ENCODE data around the gene DDX47.
"Not testable (repeated sequence)": the region's sequence is repeated elsewhere in the genome, so short reads cannot be mapped to it uniquely, and the experiment has no call there.

The DDX47 gene

GRCh38 chr12:12797794-12798152 lies 15.4 kb upstream of the DDX47 start:
- Histone ChIP-seq H3K4me3 (ENCODE audit: low read length in 2 of 2) (no peak overlapping the region), H3K27ac (ENCODE audit: low read length) (no peak overlapping the region), H3K9me3 (ENCODE audit: control insufficient read depth in 2 of 2, low read length in 2 of 2) (no peaks in the 10 kb centered on the region), H3K27me3 (ENCODE audit: control insufficient read depth in 1 of 2, insufficient read depth in 2 of 2, low read length in 2 of 2) (no peaks in the 10 kb centered on the region), H3K4me1 (ENCODE audit: control insufficient read depth, insufficient read depth, low read length) (peaks cover 1% of the 10 kb centered on the region), H3K9ac (ENCODE audit: low read length in 2 of 2) (no peak overlapping the region), H3K36me3 (ENCODE audit: control insufficient read depth in 2 of 2, insufficient read depth in 2 of 2, low read length in 2 of 2) (no peaks in the 10 kb centered on the region)

- no peaks in the 10 kb centered on the region for H3K27me3 ChIP-seq (ENCODE audit: control insufficient read depth in 1 of 2, insufficient read depth in 2 of 2, low read length in 2 of 2)
- H3K9me3 ChIP-seq (ENCODE audit: control insufficient read depth in 2 of 2, low read length in 2 of 2), result no peaks in the 10 kb centered on the region
- no peaks in the 10 kb centered on the region for H3K36me3 ChIP-seq (ENCODE audit: control insufficient read depth in 2 of 2, insufficient read depth in 2 of 2, low read length in 2 of 2)
- H3K4me3 ChIP-seq (ENCODE audit: low read length in 2 of 2), result no peak overlapping the region
- H3K9ac ChIP-seq (ENCODE audit: low read length in 2 of 2), result no peak overlapping the region
- no peak overlapping the region for H3K27ac ChIP-seq (ENCODE audit: low read length)
- H3K4me1 ChIP-seq (ENCODE audit: control insufficient read depth, insufficient read depth, low read length), result peaks cover 5% of the 10 kb centered on the region
Observed at GRCh38 chr12:12798480-12798879, 14.7 kb upstream of the DDX47 start.

GRCh38 chr12:12799163-12799920 lies 13.8 kb upstream of the DDX47 start:
- Histone ChIP-seq H3K4me1 (ENCODE audit: control insufficient read depth, insufficient read depth, low read length) (peaks cover 5% of the 10 kb centered on the region), H3K27ac (ENCODE audit: low read length) (no peak overlapping the region), H3K4me3 (ENCODE audit: low read length in 2 of 2) (no peak overlapping the region)

GRCh38 chr12:12800406-12801180 lies 12.6 kb upstream of the DDX47 start:
- no peak overlapping the region for H3K4me3 ChIP-seq (ENCODE audit: low read length in 2 of 2)
- H3K9ac ChIP-seq (ENCODE audit: low read length in 2 of 2), result no peak overlapping the region
- no peak overlapping the region for H3K27ac ChIP-seq (ENCODE audit: low read length)
- H3K27me3 ChIP-seq (ENCODE audit: control insufficient read depth in 1 of 2, insufficient read depth in 2 of 2, low read length in 2 of 2), result no peaks in the 10 kb centered on the region
- H3K9me3 ChIP-seq (ENCODE audit: control insufficient read depth in 2 of 2, low read length in 2 of 2), result no peaks in the 10 kb centered on the region
- peaks cover 5% of the 10 kb centered on the region for H3K4me1 ChIP-seq (ENCODE audit: control insufficient read depth, insufficient read depth, low read length)
- H3K36me3 ChIP-seq (ENCODE audit: control insufficient read depth in 2 of 2, insufficient read depth in 2 of 2, low read length in 2 of 2), result no peaks in the 10 kb centered on the region

More at GRCh38 chr12:12799163-12799920, 13.8 kb upstream of the DDX47 start:
- no peaks in the 10 kb centered on the region for H3K36me3 ChIP-seq (ENCODE audit: control insufficient read depth in 2 of 2, insufficient read depth in 2 of 2, low read length in 2 of 2)
- H3K27me3 ChIP-seq (ENCODE audit: control insufficient read depth in 1 of 2, insufficient read depth in 2 of 2, low read length in 2 of 2), result no peaks in the 10 kb centered on the region
- H3K9ac ChIP-seq (ENCODE audit: low read length in 2 of 2), result no peak overlapping the region
- H3K9me3 ChIP-seq (ENCODE audit: control insufficient read depth in 2 of 2, low read length in 2 of 2), result no peaks in the 10 kb centered on the region

GRCh38 chr12:12801656-12802055 lies 11.5 kb upstream of the DDX47 start:
- not testable (repeated sequence) for H3K27ac ChIP-seq (ENCODE audit: low read length); H3K9ac ChIP-seq (ENCODE audit: low read length in 2 of 2); H3K27me3 ChIP-seq (ENCODE audit: control insufficient read depth in 1 of 2, insufficient read depth in 2 of 2, low read length in 2 of 2)

GRCh38 chr12:12803186-12803585 lies 10.0 kb upstream of the DDX47 start:
- H3K9me3 ChIP-seq (ENCODE audit: control insufficient read depth in 2 of 2, low read length in 2 of 2), result no peaks in the 10 kb centered on the region
- no peaks in the 10 kb centered on the region for H3K27me3 ChIP-seq (ENCODE audit: control insufficient read depth in 1 of 2, insufficient read depth in 2 of 2, low read length in 2 of 2)
- H3K27ac ChIP-seq (ENCODE audit: low read length), result no peak overlapping the region
- no peak overlapping the region for H3K4me3 ChIP-seq (ENCODE audit: low read length in 2 of 2)
- peaks cover 5% of the 10 kb centered on the region for H3K4me1 ChIP-seq (ENCODE audit: control insufficient read depth, insufficient read depth, low read length)
- no peak overlapping the region for H3K9ac ChIP-seq (ENCODE audit: low read length in 2 of 2)
- no peaks in the 10 kb centered on the region for H3K36me3 ChIP-seq (ENCODE audit: control insufficient read depth in 2 of 2, insufficient read depth in 2 of 2, low read length in 2 of 2)

More at GRCh38 chr12:12801656-12802055, 11.5 kb upstream of the DDX47 start:
- H3K9me3 ChIP-seq (ENCODE audit: control insufficient read depth in 2 of 2, low read length in 2 of 2); H3K4me1 ChIP-seq (ENCODE audit: control insufficient read depth, insufficient read depth, low read length); H3K4me3 ChIP-seq (ENCODE audit: low read length in 2 of 2); H3K36me3 ChIP-seq (ENCODE audit: control insufficient read depth in 2 of 2, insufficient read depth in 2 of 2, low read length in 2 of 2): not testable (repeated sequence)

GRCh38 chr12:12804011-12804410 lies 9.1 kb upstream of the DDX47 start:
- no peaks in the 10 kb centered on the region for H3K9me3 ChIP-seq (ENCODE audit: control insufficient read depth in 2 of 2, low read length in 2 of 2)
- H3K27ac ChIP-seq (ENCODE audit: low read length), result no peak overlapping the region
- H3K27me3 ChIP-seq (ENCODE audit: control insufficient read depth in 1 of 2, insufficient read depth in 2 of 2, low read length in 2 of 2), result no peaks in the 10 kb centered on the region
- no peaks in the 10 kb centered on the region for H3K36me3 ChIP-seq (ENCODE audit: control insufficient read depth in 2 of 2, insufficient read depth in 2 of 2, low read length in 2 of 2)
- H3K4me1 ChIP-seq (ENCODE audit: control insufficient read depth, insufficient read depth, low read length), result peaks cover 5% of the 10 kb centered on the region
- no peak overlapping the region for H3K4me3 ChIP-seq (ENCODE audit: low read length in 2 of 2)
- H3K9ac ChIP-seq (ENCODE audit: low read length in 2 of 2), result no peak overlapping the region

GRCh38 chr12:12804432-12804886 lies 8.7 kb upstream of the DDX47 start:
- peaks cover 5% of the 10 kb centered on the region for H3K4me1 ChIP-seq (ENCODE audit: control insufficient read depth, insufficient read depth, low read length)
- no peak overlapping the region for H3K27ac ChIP-seq (ENCODE audit: low read length)
- H3K4me3 ChIP-seq (ENCODE audit: low read length in 2 of 2), result no peak overlapping the region
- H3K36me3 ChIP-seq (ENCODE audit: control insufficient read depth in 2 of 2, insufficient read depth in 2 of 2, low read length in 2 of 2), result no peaks in the 10 kb centered on the region
- H3K9ac ChIP-seq (ENCODE audit: low read length in 2 of 2), result no peak overlapping the region
- H3K9me3 ChIP-seq (ENCODE audit: control insufficient read depth in 2 of 2, low read length in 2 of 2), result no peaks in the 10 kb centered on the region
- no peaks in the 10 kb centered on the region for H3K27me3 ChIP-seq (ENCODE audit: control insufficient read depth in 1 of 2, insufficient read depth in 2 of 2, low read length in 2 of 2)

GRCh38 chr12:12806784-12807516 lies 6.2 kb upstream of the DDX47 start:
- H3K9ac ChIP-seq (ENCODE audit: low read length in 2 of 2), result no peak overlapping the region
- H3K27ac ChIP-seq (ENCODE audit: low read length), result no peak overlapping the region
- no peaks in the 10 kb centered on the region for H3K36me3 ChIP-seq (ENCODE audit: control insufficient read depth in 2 of 2, insufficient read depth in 2 of 2, low read length in 2 of 2)
- H3K4me3 ChIP-seq (ENCODE audit: low read length in 2 of 2), result no peak overlapping the region
- peaks cover 5% of the 10 kb centered on the region for H3K4me1 ChIP-seq (ENCODE audit: control insufficient read depth, insufficient read depth, low read length)
- no peaks in the 10 kb centered on the region for H3K27me3 ChIP-seq (ENCODE audit: control insufficient read depth in 1 of 2, insufficient read depth in 2 of 2, low read length in 2 of 2)
- no peaks in the 10 kb centered on the region for H3K9me3 ChIP-seq (ENCODE audit: control insufficient read depth in 2 of 2, low read length in 2 of 2)

- not testable (repeated sequence) for H3K4me1 ChIP-seq (ENCODE audit: control insufficient read depth, insufficient read depth, low read length); H3K9ac ChIP-seq (ENCODE audit: low read length in 2 of 2); H3K36me3 ChIP-seq (ENCODE audit: control insufficient read depth in 2 of 2, insufficient read depth in 2 of 2, low read length in 2 of 2); H3K9me3 ChIP-seq (ENCODE audit: control insufficient read depth in 2 of 2, low read length in 2 of 2); H3K27me3 ChIP-seq (ENCODE audit: control insufficient read depth in 1 of 2, insufficient read depth in 2 of 2, low read length in 2 of 2); H3K4me3 ChIP-seq (ENCODE audit: low read length in 2 of 2); H3K27ac ChIP-seq (ENCODE audit: low read length)
Observed at GRCh38 chr12:12807517-12807903, 5.6 kb upstream of the DDX47 start.
